Liver (tissue), 9 donors: ENCODE results near the gene LHX3. TPM values are rescaled to one million over a fixed set of nuclear protein-coding genes. Genes with fewer than 3 reads are reported as not detected.

ENCODE experiments used
- DNase-seq: peaks from one replicate; pipeline ENCODE4 v3.0.0-alpha.2; 2017; ENCODE audit warnings: low spot score
- H3K27ac ChIP-seq, 2 donors: one replicate each; pipeline ENCODE4 v1.7.0; 2013; ENCODE audit warnings: inconsistent platforms in 2 of 2, low read length in 2 of 2, control low read depth in 1 of 2, low read depth in 1 of 2, mild to moderate bottlenecking in 1 of 2
- H3K27me3 ChIP-seq, 4 donors: one replicate each; pipeline versions ENCODE4 v1.6.1 to v1.7.0; 2013; ENCODE audit warnings: low read length in 3 of 4, inconsistent platforms in 1 of 4, mild to moderate bottlenecking in 1 of 4, moderate library complexity in 1 of 4; ENCODE audit not compliant: control insufficient read depth in 4 of 4, insufficient read depth in 4 of 4
- H3K36me3 ChIP-seq, 4 donors: one replicate each; pipeline versions ENCODE4 v1.6.1 to v1.7.0; 2013; ENCODE audit warnings: low read length in 3 of 4, mild to moderate bottlenecking in 3 of 4, low read depth in 1 of 4, moderate library complexity in 1 of 4; ENCODE audit not compliant: control insufficient read depth in 4 of 4, insufficient read depth in 3 of 4
- H3K4me1 ChIP-seq, 4 donors: one replicate each; pipeline versions ENCODE4 v1.6.1 to v1.7.0; 2013; ENCODE audit warnings: low read length in 3 of 4, mild to moderate bottlenecking in 3 of 4, moderate library complexity in 1 of 4; ENCODE audit not compliant: control insufficient read depth in 4 of 4, insufficient read depth in 4 of 4
- H3K4me3 ChIP-seq, 3 donors: one replicate each; pipeline versions ENCODE4 v1.6.1 to v1.7.0; 2013; ENCODE audit warnings: low read length in 3 of 3, control low read depth in 1 of 3, low read depth in 1 of 3, mild to moderate bottlenecking in 1 of 3
- H3K9ac ChIP-seq, 2 donors: one replicate each; pipeline ENCODE4 v1.7.0; 2013; ENCODE audit warnings: low read length in 2 of 2, mild to moderate bottlenecking in 2 of 2, moderate library complexity in 2 of 2, control low read depth in 1 of 2, low read depth in 1 of 2
- H3K9me3 ChIP-seq, 4 donors: one replicate each; pipeline versions ENCODE4 v1.6.1 to v1.7.0; 2013; ENCODE audit warnings: low read length in 3 of 4; ENCODE audit not compliant: control insufficient read depth in 4 of 4
- CTCF ChIP-seq: fragments of 150-350 bp; IDR thresholded peaks from 2 replicates; pipeline ENCODE4 v1.5.1; 2017; ENCODE audit warnings: improper control_type of control experiment, low read depth, low read length; ENCODE audit not compliant: missing input control
- FOXA1 ChIP-seq: IDR thresholded peaks from 2 replicates; pipeline ENCODE4 v1.6.1; 2016; ENCODE audit warnings: antibody characterized with exemption
- FOXA2 ChIP-seq: IDR thresholded peaks from 2 replicates; pipeline ENCODE4 v1.6.1; 2016; ENCODE audit warnings: antibody characterized with exemption
- MAX ChIP-seq: IDR thresholded peaks from 2 replicates; pipeline ENCODE4 v1.6.1; 2016; ENCODE audit warnings: antibody characterized with exemption
- NR2F2 ChIP-seq: IDR thresholded peaks from 2 replicates; pipeline ENCODE4 v1.6.1; 2016; ENCODE audit warnings: antibody characterized with exemption
- REST ChIP-seq: IDR thresholded peaks from 2 replicates; pipeline ENCODE4 v1.6.1; 2016; ENCODE audit warnings: antibody characterized with exemption, mild to moderate bottlenecking
- RXRA ChIP-seq, 2 donors: IDR thresholded peaks; 2 replicates each; pipeline ENCODE4 v1.6.1; 2017 to 2018; ENCODE audit warnings: antibody characterized with exemption in 2 of 2, mild to moderate bottlenecking in 1 of 2
- SP1 ChIP-seq: IDR thresholded peaks from 2 replicates; pipeline ENCODE4 v1.6.1; 2018; ENCODE audit warnings: antibody characterized with exemption, mild to moderate bottlenecking
- TAF1 ChIP-seq: conservative IDR thresholded peaks from 2 replicates; pipeline ENCODE4 v1.6.1; 2016; ENCODE audit warnings: antibody characterized with exemption, mild to moderate bottlenecking
- YY1 ChIP-seq: IDR thresholded peaks from 2 replicates; pipeline ENCODE4 v1.6.1; 2016; ENCODE audit warnings: antibody characterized with exemption, mild to moderate bottlenecking
- ZBTB33 ChIP-seq: IDR thresholded peaks from 2 replicates; pipeline ENCODE4 v1.6.1; 2016; ENCODE audit warnings: antibody characterized with exemption
- WGBS: extraction: QIAGEN DNeasy Blood & Tissue Kit; methylation state at CpG from one replicate; pipeline ENCODE4 v1.1.7; 2013; 5-methylcytosine and 5-hydroxymethylcytosine counted together
- polyA plus RNA-seq, 2 donors: library from polyadenylated mRNA; stranded (reverse) in 1 of 2; unstranded in 1 of 2; fragments of 200-250 nt in 1 of 2; fragments of >200 nt in 1 of 2; fragmentation: Nextera tagmentation in 1 of 2; extraction: Ambion mirVana in 1 of 2; gene quantifications; one replicate each; pipeline versions ENCODE4 v1.2.1 to v1.2.3, GENCODE V29; 2013 to 2015
- total RNA-seq, 2 donors: library from RNA; depleted of rRNA; stranded (reverse); fragments of >200 nt; gene quantifications; one replicate each; pipeline ENCODE4 v1.2.3, GENCODE V29; 2014
- donor health status: healthy.
- donor health status: healthy.
- donor health status: healthy.
- donor health status: healthy.
- donor health status: healthy.

Gene LHX3
- total and polyA plus RNA-seq, 4 donors: not detected

GRCh38 chr9:136160995-136161610, 43.8 kb downstream of the LHX3 start:
- H3K27ac ChIP-seq: no peak overlapping the region
- H3K27me3 ChIP-seq: no peaks in the 10 kb centered on the region
- H3K9ac ChIP-seq: no peak overlapping the region
- no peak for DNase-seq
- no peak overlapping the region for H3K4me3 ChIP-seq
- TF ChIP-seq FOXA1: no peak
- WGBS: 76% methylated on average over 10 of the region's 10 CpGs
- no peaks in the 10 kb centered on the region for H3K9me3 ChIP-seq
- H3K4me1 ChIP-seq: no peaks in the 10 kb centered on the region
- H3K36me3 ChIP-seq: no peaks in the 10 kb centered on the region

GRCh38 chr9:136160381-136160841, 44.5 kb downstream of the LHX3 start:
- no peaks in the 10 kb centered on the region for H3K27me3 ChIP-seq
- TF ChIP-seq TAF1 (no peak), REST (no peak), ZBTB33 (no peak), SP1 (no peak), CTCF (no peak), FOXA2 (no peak), NR2F2 (no peak), YY1 (no peak), MAX (no peak), RXRA (IDR thresholded peaks at IDR 0.05) (no peak)
- DNase-seq: no peak
- no peaks in the 10 kb centered on the region for H3K9me3 ChIP-seq
- H3K36me3 ChIP-seq: no peaks in the 10 kb centered on the region
- no peak overlapping the region for H3K4me3 ChIP-seq
- 85% methylated on average over 12 of the region's 12 CpGs for WGBS
- H3K9ac ChIP-seq: no peak overlapping the region
- no peak overlapping the region for H3K27ac ChIP-seq
- H3K4me1 ChIP-seq: no peaks in the 10 kb centered on the region
